ENCODE measurements around the gene KIAA1210.

The KIAA1210 gene

GRCh38 chrX:119090627-119091026 lies 37.0 kb downstream of the KIAA1210 start:
- DNase-seq = no peak

- no peak for DNase-seq
Measured at GRCh38 chrX:119089619-119090018, 38.0 kb downstream of the KIAA1210 start.

GRCh38 chrX:119087121-119087520 lies 40.5 kb downstream of the KIAA1210 start:
- DNase-seq = no peak

GRCh38 chrX:119084766-119085165 lies 42.8 kb downstream of the KIAA1210 start:
- no peak for DNase-seq

GRCh38 chrX:119082278-119082677 lies 45.3 kb downstream of the KIAA1210 start:
- no peak for DNase-seq

- DNase-seq = no peak
Measured at GRCh38 chrX:119075270-119076025, 52.2 kb downstream of the KIAA1210 start.

GRCh38 chrX:119073911-119074310 lies 53.7 kb downstream of the KIAA1210 start:
- no peak for DNase-seq

- DNase-seq = no peak
Measured at GRCh38 chrX:119073200-119073905, 54.3 kb downstream of the KIAA1210 start.

GRCh38 chrX:119072744-119073143 lies 54.9 kb downstream of the KIAA1210 start, which contains the start of gene CT47C1:
TSS of gene CT47C1 (plus strand) at chrX:119072993. CDS start at chrX:119073226, 233 bp downstream.
- DNase-seq = no peak

- DNase-seq = no peak
Measured at GRCh38 chrX:119071381-119071780, 56.2 kb downstream of the KIAA1210 start.

GRCh38 chrX:119069762-119070161 lies 57.9 kb downstream of the KIAA1210 start:
- no peak for DNase-seq

- no peak for DNase-seq
Measured at GRCh38 chrX:119069128-119069527, 58.5 kb downstream of the KIAA1210 start.

- peak; percentile 12 to 25 for DNase-seq
Measured at GRCh38 chrX:119067023-119067739, 60.4 kb downstream of the KIAA1210 start.

GRCh38 chrX:119063428-119063827 lies 64.2 kb downstream of the KIAA1210 start:
- no peak for DNase-seq

GRCh38 chrX:119062750-119063374 lies 64.8 kb downstream of the KIAA1210 start:
- no peak for DNase-seq

GRCh38 chrX:119055687-119056086 lies 71.9 kb downstream of the KIAA1210 start:
- no peak for DNase-seq

GRCh38 chrX:119045884-119046283 lies 81.7 kb downstream of the KIAA1210 start:
- no peak for DNase-seq

GRCh38 chrX:119042996-119043395 lies 84.6 kb downstream of the KIAA1210 start:
- no peak for DNase-seq

- no peak for DNase-seq
Measured at GRCh38 chrX:119042040-119042439, 85.6 kb downstream of the KIAA1210 start.

GRCh38 chrX:119041175-119041574 lies 86.4 kb downstream of the KIAA1210 start:
- no peak for DNase-seq

GRCh38 chrX:119040432-119040831 lies 87.2 kb downstream of the KIAA1210 start:
- DNase-seq = no peak

- DNase-seq = no peak
Measured at GRCh38 chrX:119036107-119037029, 91.2 kb downstream of the KIAA1210 start.
